ENCODE data around the gene VIPR2. TPM values are rescaled to one million over a fixed set of nuclear protein-coding genes. Genes with fewer than 3 reads are reported as not detected.

VIPR2 gene
- total RNA-seq, 4 donors from 2014 or later = 0.33 to 0.56 TPM; not detected in 2

GRCh38 chr7:159095979-159096411 lies 48.7 kb downstream of the VIPR2 start:
- Histone ChIP-seq H3K9me3 (no peaks in the 10 kb centered on the region), H3K27ac (no peak overlapping the region), H3K4me1 (no peaks in the 10 kb centered on the region), H3K36me3 (no peaks in the 10 kb centered on the region), H3K27me3 (no peaks in the 10 kb centered on the region), H3K4me3 (replicated peaks in 1 of 3) (no peak overlapping the region)
- 91 to 95% methylated on average over 12 to 14 of the region's 14 CpGs for WGBS, 2 donors
- no peak for TF ChIP-seq CTCF (IDR thresholded peaks at IDR 0.05)
- no peak for TF ChIP-seq POLR2A (IDR thresholded peaks at IDR 0.05)
- intact Hi-C loops (cut with DNase I) = no loop called here
- DNase-seq = no peak

- WGBS, 2 donors = 83% methylated on average over 17 of the region's 17 CpGs
These were observed 49.5 kb downstream of the VIPR2 start for GRCh38 chr7:159094919-159095915.

GRCh38 chr7:159094023-159094740 lies 50.5 kb downstream of the VIPR2 start:
- Histone ChIP-seq H3K27ac (no peak overlapping the region), H3K4me1 (no peaks in the 10 kb centered on the region), H3K9me3 (no peaks in the 10 kb centered on the region), H3K36me3 (no peaks in the 10 kb centered on the region), H3K4me3 (replicated peaks in 1 of 3) (no peak overlapping the region), H3K27me3 (no peaks in the 10 kb centered on the region)
- WGBS, 2 donors = 74 to 80% methylated on average over 13 to 15 of the region's 16 CpGs
- no peak for TF ChIP-seq CTCF (IDR thresholded peaks at IDR 0.05)
- no peak for TF ChIP-seq POLR2A (IDR thresholded peaks at IDR 0.05)
- intact Hi-C loops (cut with DNase I) = no loop called here
- DNase-seq = no peak

More at GRCh38 chr7:159094919-159095915, 49.5 kb downstream of the VIPR2 start:
- no peaks in the 10 kb centered on the region for H3K4me1 ChIP-seq
- no peak overlapping the region for H3K4me3 ChIP-seq (replicated peaks in 1 of 3)
- H3K27me3 ChIP-seq = no peaks in the 10 kb centered on the region
- TF ChIP-seq CTCF (IDR thresholded peaks at IDR 0.05) (no peak), POLR2A (IDR thresholded peaks at IDR 0.05) (no peak)
- DNase-seq = no peak
- intact Hi-C loops (cut with DNase I) = no loop called here
- no peak overlapping the region for H3K27ac ChIP-seq
- no peaks in the 10 kb centered on the region for H3K9me3 ChIP-seq
- no peaks in the 10 kb centered on the region for H3K36me3 ChIP-seq

GRCh38 chr7:159093351-159093971 lies 51.2 kb downstream of the VIPR2 start:
- no peaks in the 10 kb centered on the region for H3K4me1 ChIP-seq
- H3K36me3 ChIP-seq = no peaks in the 10 kb centered on the region
- no peaks in the 10 kb centered on the region for H3K27me3 ChIP-seq
- TF ChIP-seq CTCF (IDR thresholded peaks at IDR 0.05) (no peak), POLR2A (IDR thresholded peaks at IDR 0.05) (no peak)
- DNase-seq = no peak
- H3K27ac ChIP-seq = no peak overlapping the region
- no peak overlapping the region for H3K4me3 ChIP-seq (replicated peaks in 1 of 3)
- no peaks in the 10 kb centered on the region for H3K9me3 ChIP-seq
- 74 to 78% methylated on average over 15 to 20 of the region's 31 CpGs for WGBS, 2 donors
- intact Hi-C loops (cut with DNase I) = no loop called here
